ENCODE measurements around the gene CHRNB2. TPM values are rescaled to one million over a fixed set of nuclear protein-coding genes. Genes with fewer than 3 reads are reported as not detected.
A peak's percentile ranks its signal among the peaks of the same experiment; 100 is the strongest.

The CHRNB2 gene
- total and polyA plus RNA-seq, 9 donors: 0.04 to 0.25 (median 0.15) TPM; not detected in 3

GRCh38 chr1:154607609-154608396 is 40.2 kb downstream of the CHRNB2 start, which contains the start of gene ADAR:
ADAR (minus strand) TSS chr1:154608186; CDS start chr1:154608006, 180 bp downstream.
- Histone ChIP-seq H3K27ac (peak within 1 kb of the TSS; percentile 94 to 96), H3K9me3 (no peaks in the 10 kb centered on the region), H3K4me3 (peak within 1 kb of the TSS; percentile 89), H3K4me1 (ENCODE audit: insufficient read depth) (peaks cover 14% of the 10 kb centered on the region), H3K27me3 (no peaks in the 10 kb centered on the region), H3K36me3 (no peaks in the 10 kb centered on the region)
- peak; percentile 90 to 95 (median 91) for DNase-seq
- TF ChIP-seq CTCF (IDR thresholded peaks at IDR 0.05) (no peak), EP300 (IDR thresholded peaks at IDR 0.05) (peak; percentile 15), POLR2A (IDR thresholded peaks at IDR 0.05) (peak; percentile 61)
- intact Hi-C loops (cut with DNase I): no loop called here
- 0 to 1% (median 1%) methylated on average over 54 to 59 of the region's 59 CpGs for WGBS, 3 donors

GRCh38 chr1:154608397-154609270 is 41.1 kb downstream of the CHRNB2 start:
- Histone ChIP-seq H3K9me3 (no peaks in the 10 kb centered on the region), H3K27me3 (no peaks in the 10 kb centered on the region), H3K4me3 (peak overlapping the region; percentile 89), H3K4me1 (ENCODE audit: insufficient read depth) (peaks cover 12% of the 10 kb centered on the region), H3K36me3 (no peaks in the 10 kb centered on the region), H3K27ac (peak overlapping the region; percentile 94 to 96)
- intact Hi-C loops (cut with DNase I): no loop called here
- DNase-seq: peak in 4 of 5 donors; percentile 44 to 69 (median 64)
- WGBS, 3 donors: 5% methylated on average over 37 of the region's 37 CpGs
- TF ChIP-seq POLR2A (IDR thresholded peaks at IDR 0.05) (no peak), CTCF (IDR thresholded peaks at IDR 0.05) (no peak), EP300 (IDR thresholded peaks at IDR 0.05) (no peak)

GRCh38 chr1:154609398-154610380 is 42.1 kb downstream of the CHRNB2 start:
- Histone ChIP-seq H3K36me3 (no peaks in the 10 kb centered on the region), H3K4me1 (ENCODE audit: insufficient read depth) (peaks cover 8% of the 10 kb centered on the region), H3K9me3 (no peaks in the 10 kb centered on the region), H3K27me3 (no peaks in the 10 kb centered on the region), H3K27ac (no peak overlapping the region), H3K4me3 (no peak overlapping the region)
- no peak for DNase-seq
- no peak for TF ChIP-seq EP300 (IDR thresholded peaks at IDR 0.05)
- TF ChIP-seq CTCF (IDR thresholded peaks at IDR 0.05): no peak
- no peak for TF ChIP-seq POLR2A (IDR thresholded peaks at IDR 0.05)
- WGBS, 3 donors: 78 to 82% (median 82%) methylated on average over 12 of the region's 12 CpGs
- intact Hi-C loops (cut with DNase I): no loop called here

All from ovary (tissue), 9 donors.